DND-41 (cell line): Measurements from ENCODE around the gene CYYR1.

Experiments
- ATAC-seq: fragments of 200-7000 bp; cut with Tn5 transposase; 3 replicates; pipeline ENCODE4 v1.9.1; 2021; ENCODE audit warnings: low read depth; ENCODE audit not compliant: insufficient read depth
- DNase-seq: peaks from one replicate; pipeline ENCODE4 v3.0.0-alpha.2; 2020
- H2AFZ ChIP-seq: 2 replicates; pipeline ENCODE4 v1.6.0; 2012; ENCODE audit warnings: low read depth, low read length
- H3K27ac ChIP-seq: 2 replicates; pipeline ENCODE4 v1.5.1; 2012; ENCODE audit warnings: low read length, inconsistent platforms
- H3K27me3 ChIP-seq: fragments of 200-600 bp; sonication (generic); 2 replicates; pipeline ENCODE4 v1.6.0; 2012; ENCODE audit warnings: low read length, mild to moderate bottlenecking, inconsistent platforms; ENCODE audit not compliant: insufficient read depth, poor library complexity
- H3K36me3 ChIP-seq: 2 replicates; pipeline ENCODE4 v1.5.1; 2012; ENCODE audit warnings: low read length, inconsistent platforms; ENCODE audit not compliant: insufficient read depth
- H3K4me1 ChIP-seq: 2 replicates; pipeline ENCODE4 v1.5.1; 2012; ENCODE audit warnings: mild to moderate bottlenecking, low read length; ENCODE audit not compliant: insufficient read depth
- H3K4me2 ChIP-seq: 2 replicates; pipeline ENCODE4 v1.6.0; 2012; ENCODE audit warnings: mild to moderate bottlenecking, moderate library complexity, low read length, inconsistent platforms; ENCODE audit not compliant: insufficient read depth
- H3K4me3 ChIP-seq, 2 experiments: fragments of 200-600 bp in 1 of 2; shearing (Covaris generic) in 1 of 2; 2 replicates each; pipeline ENCODE4 v1.5.1; 2012 to 2016; ENCODE audit warnings: inconsistent platforms in 2 of 2, low read length in 2 of 2, mild to moderate bottlenecking in 2 of 2, low read depth in 1 of 2, moderate library complexity in 1 of 2
- H3K79me2 ChIP-seq: 2 replicates; pipeline ENCODE4 v1.6.0; 2012; ENCODE audit warnings: low read length, inconsistent platforms; ENCODE audit not compliant: insufficient read depth
- H3K9ac ChIP-seq: 2 replicates; pipeline ENCODE4 v1.6.0; 2012; ENCODE audit warnings: low read depth, mild to moderate bottlenecking, inconsistent platforms, low read length, moderate library complexity
- H3K9me3 ChIP-seq: 2 replicates; pipeline ENCODE4 v1.5.1; 2012; ENCODE audit warnings: low read length, moderate library complexity, mild to moderate bottlenecking, inconsistent platforms; ENCODE audit not compliant: insufficient read depth, severe bottlenecking
- H4K20me1 ChIP-seq: 2 replicates; pipeline ENCODE4 v1.6.0; 2012; ENCODE audit warnings: low read length; ENCODE audit not compliant: insufficient read depth
- CTCF ChIP-seq: IDR thresholded peaks from 2 replicates; pipeline ENCODE4 v1.5.1; 2012; ENCODE audit warnings: borderline replicate concordance, low read length, moderate library complexity, mild to moderate bottlenecking; ENCODE audit not compliant: poor library complexity, severe bottlenecking; ENCODE audit errors: extremely low read depth
- EZH2 ChIP-seq: IDR thresholded peaks from 3 replicates; pipeline ENCODE4 v1.6.1; 2012; ENCODE audit warnings: borderline replicate concordance, low read depth, mild to moderate bottlenecking, moderate library complexity, low read length, inconsistent platforms; ENCODE audit not compliant: severe bottlenecking

The CYYR1 gene

GRCh38 chr21:26565546-26565945, 7.5 kb downstream of the CYYR1 start:
- Histone ChIP-seq H3K36me3 (no peaks in the 10 kb centered on the region), H3K79me2 (no peaks in the 10 kb centered on the region), H3K4me1 (no peaks in the 10 kb centered on the region), H3K9ac (no peak overlapping the region), H3K27me3 (no peaks in the 10 kb centered on the region), H4K20me1 (no peaks in the 10 kb centered on the region), H3K4me2 (no peak overlapping the region), H3K9me3 (no peaks in the 10 kb centered on the region), H3K4me3 (no peak overlapping the region), H2AFZ (no peak overlapping the region), H3K27ac (no peak overlapping the region)
- TF ChIP-seq EZH2 (no peak), CTCF (no peak)
- no peak for ATAC-seq
- no peak for DNase-seq

- Histone ChIP-seq H3K27ac (no peak overlapping the region), H3K27me3 (no peaks in the 10 kb centered on the region), H3K9ac (no peak overlapping the region), H3K79me2 (no peaks in the 10 kb centered on the region), H3K4me3 (no peak overlapping the region), H3K4me1 (no peaks in the 10 kb centered on the region), H2AFZ (no peak overlapping the region), H3K9me3 (no peaks in the 10 kb centered on the region), H3K36me3 (no peaks in the 10 kb centered on the region), H3K4me2 (no peak overlapping the region), H4K20me1 (no peaks in the 10 kb centered on the region)
- DNase-seq: no peak
- TF ChIP-seq EZH2 (no peak), CTCF (no peak)
- no peak for ATAC-seq
Measured at GRCh38 chr21:26565111-26565510, 8.0 kb downstream of the CYYR1 start.

- Histone ChIP-seq H2AFZ (no peak overlapping the region), H3K4me2 (no peak overlapping the region), H3K4me3 (no peak overlapping the region), H3K27ac (no peak overlapping the region), H3K36me3 (no peaks in the 10 kb centered on the region), H3K79me2 (no peaks in the 10 kb centered on the region), H3K9me3 (no peaks in the 10 kb centered on the region), H3K27me3 (no peaks in the 10 kb centered on the region), H3K9ac (no peak overlapping the region), H4K20me1 (no peaks in the 10 kb centered on the region), H3K4me1 (no peaks in the 10 kb centered on the region)
- no peak for DNase-seq
- no peak for ATAC-seq
- no peak for TF ChIP-seq EZH2
- TF ChIP-seq CTCF: no peak
Measured at GRCh38 chr21:26563856-26564503, 9.1 kb downstream of the CYYR1 start.
